Measurements from ENCODE around the gene CTNNA2.
"Not testable (repeated sequence)": the region's sequence is repeated elsewhere in the genome, so short reads cannot be mapped to it uniquely, and the experiment has no call there.

The CTNNA2 gene

GRCh38 chr2:80019571-80020460 lies 507.0 kb downstream of the CTNNA2 start:
- DNase-seq (ENCODE audit: low read depth in 1 of 2, low spot score in 1 of 2): no peak

GRCh38 chr2:80022018-80022417 lies 509.2 kb downstream of the CTNNA2 start:
- DNase-seq (ENCODE audit: low read depth in 1 of 2, low spot score in 1 of 2): no peak

GRCh38 chr2:80026040-80026729 lies 513.3 kb downstream of the CTNNA2 start:
- no peak for DNase-seq (ENCODE audit: low read depth in 1 of 2, low spot score in 1 of 2)

- DNase-seq (ENCODE audit: low read depth in 1 of 2, low spot score in 1 of 2): no peak
Observed at GRCh38 chr2:80028051-80028450, 515.2 kb downstream of the CTNNA2 start.

- DNase-seq (ENCODE audit: low read depth in 1 of 2, low spot score in 1 of 2): no peak
Observed at GRCh38 chr2:80028584-80028983, 515.7 kb downstream of the CTNNA2 start.

- no peak for DNase-seq (ENCODE audit: low read depth in 1 of 2, low spot score in 1 of 2)
Observed at GRCh38 chr2:80030135-80030534, 517.3 kb downstream of the CTNNA2 start.

GRCh38 chr2:80032684-80033083 lies 519.8 kb downstream of the CTNNA2 start:
- DNase-seq (ENCODE audit: low read depth in 1 of 2, low spot score in 1 of 2): not testable (repeated sequence)

GRCh38 chr2:80035749-80036285 lies 523.0 kb downstream of the CTNNA2 start:
- no peak for DNase-seq (ENCODE audit: low read depth in 1 of 2, low spot score in 1 of 2)

GRCh38 chr2:80037310-80037709 lies 524.5 kb downstream of the CTNNA2 start:
- no peak for DNase-seq (ENCODE audit: low read depth in 1 of 2, low spot score in 1 of 2)

- DNase-seq (ENCODE audit: low read depth in 1 of 2, low spot score in 1 of 2): no peak
Observed at GRCh38 chr2:80040226-80040625, 527.4 kb downstream of the CTNNA2 start.

GRCh38 chr2:80042635-80043034 lies 529.8 kb downstream of the CTNNA2 start:
- DNase-seq (ENCODE audit: low read depth in 1 of 2, low spot score in 1 of 2): no peak

- no peak for DNase-seq (ENCODE audit: low read depth in 1 of 2, low spot score in 1 of 2)
Observed at GRCh38 chr2:80048296-80048695, 535.4 kb downstream of the CTNNA2 start.

GRCh38 chr2:80050246-80050645 lies 537.4 kb downstream of the CTNNA2 start:
- no peak for DNase-seq (ENCODE audit: low read depth in 1 of 2, low spot score in 1 of 2)

GRCh38 chr2:80053522-80054345 lies 540.9 kb downstream of the CTNNA2 start:
- no peak for DNase-seq (ENCODE audit: low read depth in 1 of 2, low spot score in 1 of 2)

GRCh38 chr2:80054346-80054675 lies 541.5 kb downstream of the CTNNA2 start:
- no peak for DNase-seq (ENCODE audit: low read depth in 1 of 2, low spot score in 1 of 2)

- no peak for DNase-seq (ENCODE audit: low read depth in 1 of 2, low spot score in 1 of 2)
Observed at GRCh38 chr2:80057956-80058355, 545.1 kb downstream of the CTNNA2 start.

GRCh38 chr2:80058562-80058961 lies 545.7 kb downstream of the CTNNA2 start:
- DNase-seq (ENCODE audit: low read depth in 1 of 2, low spot score in 1 of 2): no peak

- DNase-seq (ENCODE audit: low read depth in 1 of 2, low spot score in 1 of 2): no peak
Observed at GRCh38 chr2:80059447-80059846, 546.6 kb downstream of the CTNNA2 start.

- no peak for DNase-seq (ENCODE audit: low read depth in 1 of 2, low spot score in 1 of 2)
Observed at GRCh38 chr2:80061881-80062280, 549.0 kb downstream of the CTNNA2 start.

- no peak for DNase-seq (ENCODE audit: low read depth in 1 of 2, low spot score in 1 of 2)
Observed at GRCh38 chr2:80062298-80062697, 549.4 kb downstream of the CTNNA2 start.

GRCh38 chr2:80068038-80068731 lies 555.3 kb downstream of the CTNNA2 start:
- no peak for DNase-seq (ENCODE audit: low read depth in 1 of 2, low spot score in 1 of 2)

Measured in stimulated activated CD4-positive, alpha-beta T cell treated with anti-CD3 and anti-CD28 coated beads, Interleukin-15, amount 100 ng/mL, for 1 hour (primary cell).